GM10266 (cell line): ENCODE results near the gene HDDC3.
"Not testable (repeated sequence)": the region's sequence is repeated elsewhere in the genome, so short reads cannot be mapped to it uniquely, and the experiment has no call there.

Experiments
- DNase-seq: peaks from one replicate; pipeline ENCODE4 v3.0.0; 2012; ENCODE audit errors: extremely low spot score
- CTCF ChIP-seq: IDR thresholded peaks from 2 replicates; pipeline ENCODE4 v1.5.1; 2012; ENCODE audit warnings: mild to moderate bottlenecking, low read depth; ENCODE audit not compliant: control insufficient read depth, insufficient read depth; ENCODE audit errors: missing control alignments

HDDC3 gene

DNA sequence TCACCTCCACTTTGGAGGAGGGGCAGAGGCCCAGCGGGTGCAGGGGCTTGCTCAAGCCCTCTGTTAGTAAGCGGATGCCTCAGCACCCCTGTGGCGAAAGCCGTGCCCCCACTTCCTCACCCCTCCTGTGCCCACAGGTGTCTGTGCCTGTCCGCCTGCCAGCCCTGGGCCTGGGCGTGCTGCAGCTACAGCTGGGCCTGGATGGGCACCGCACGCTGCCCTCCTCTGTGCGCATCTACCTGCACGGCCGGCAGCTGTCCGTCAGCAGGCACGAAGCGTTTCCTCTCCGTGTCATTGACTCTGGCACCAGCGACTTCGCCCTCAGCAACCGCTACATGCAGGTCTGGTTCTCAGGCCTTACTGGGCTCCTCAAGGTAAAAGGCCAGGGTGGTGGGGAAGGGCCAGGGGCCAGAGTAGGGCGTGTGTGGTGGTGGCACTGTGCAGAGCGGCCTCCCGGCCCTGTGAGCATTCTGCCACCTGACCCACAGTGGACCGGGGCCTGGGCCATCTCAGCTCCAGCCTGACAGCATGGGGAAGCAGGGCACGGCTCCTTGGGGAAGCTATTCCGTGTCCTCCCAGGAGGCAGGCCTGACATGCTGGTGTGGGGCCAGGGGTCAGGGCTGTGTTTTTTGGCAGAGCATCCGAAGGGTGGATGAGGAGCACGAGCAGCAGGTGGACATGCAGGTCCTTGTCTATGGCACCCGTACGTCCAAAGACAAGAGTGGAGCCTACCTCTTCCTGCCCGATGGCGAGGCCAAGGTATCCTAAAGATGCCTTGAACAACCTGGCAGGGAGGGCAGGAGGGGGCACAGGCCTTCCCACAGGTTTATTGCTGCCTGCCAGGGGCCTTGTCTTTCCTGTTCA is 20.2 kb downstream of the HDDC3 start:
- no peak for TF ChIP-seq CTCF
- DNase-seq, result no peak

DNA sequence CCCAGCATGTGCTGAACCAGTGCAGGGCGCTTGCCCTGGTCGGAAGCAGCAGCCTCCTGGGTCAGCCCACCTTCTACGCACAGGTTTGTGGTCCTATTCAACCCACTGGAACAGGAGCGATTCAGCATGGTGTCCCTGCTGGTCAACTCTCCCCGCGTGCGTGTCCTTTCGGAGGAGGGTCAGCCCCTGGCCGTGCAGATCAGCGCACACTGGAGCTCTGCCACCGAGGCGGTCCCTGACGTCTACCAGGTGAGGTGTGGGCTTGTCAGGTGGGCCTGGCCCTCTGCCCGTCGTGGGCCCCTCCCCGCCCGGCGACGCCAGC is 21.1 kb downstream of the HDDC3 start:
- no peak for DNase-seq
- no peak for TF ChIP-seq CTCF

DNA sequence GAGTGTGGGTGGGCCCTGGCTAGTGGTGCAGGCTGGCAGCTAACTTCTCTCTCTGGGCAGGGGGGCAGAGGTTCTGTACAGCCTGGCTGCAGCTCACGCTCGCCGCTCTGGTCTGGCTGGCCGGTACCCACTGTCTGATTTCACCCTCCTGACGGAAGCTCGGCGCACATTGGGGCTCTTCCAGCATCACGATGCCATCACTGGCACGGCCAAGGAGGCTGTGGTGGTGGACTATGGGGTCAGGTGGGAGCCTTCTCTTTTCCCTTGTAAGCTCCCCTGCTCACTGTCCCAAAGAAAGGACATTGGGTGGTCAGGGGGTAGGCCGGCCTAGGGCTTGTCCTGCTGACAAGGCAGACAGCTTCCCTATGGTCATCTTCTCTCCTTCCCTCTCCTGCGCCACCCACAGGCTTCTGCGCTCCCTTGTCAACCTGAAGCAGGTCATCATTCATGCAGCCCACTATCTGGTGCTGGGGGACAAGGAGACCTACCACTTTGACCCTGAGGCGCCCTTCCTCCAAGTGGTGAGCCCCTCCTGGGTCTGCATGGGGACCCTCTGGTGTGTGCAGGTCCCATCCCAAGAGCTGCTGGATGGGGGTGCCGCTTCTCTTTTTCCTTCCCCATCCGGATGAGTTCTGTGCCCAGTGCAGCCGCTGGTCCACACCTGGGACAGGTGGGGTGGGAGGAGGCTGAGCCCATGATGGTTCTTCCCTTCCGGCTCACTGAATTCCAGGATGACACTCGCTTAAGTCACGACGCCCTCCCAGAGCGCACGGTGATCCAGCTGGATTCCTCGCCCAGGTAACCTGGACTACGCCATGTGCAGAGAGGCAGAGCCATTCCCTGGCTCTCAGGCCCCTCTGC is 21.7 kb downstream of the HDDC3 start:
- no peak for TF ChIP-seq CTCF
- no peak for DNase-seq

DNA sequence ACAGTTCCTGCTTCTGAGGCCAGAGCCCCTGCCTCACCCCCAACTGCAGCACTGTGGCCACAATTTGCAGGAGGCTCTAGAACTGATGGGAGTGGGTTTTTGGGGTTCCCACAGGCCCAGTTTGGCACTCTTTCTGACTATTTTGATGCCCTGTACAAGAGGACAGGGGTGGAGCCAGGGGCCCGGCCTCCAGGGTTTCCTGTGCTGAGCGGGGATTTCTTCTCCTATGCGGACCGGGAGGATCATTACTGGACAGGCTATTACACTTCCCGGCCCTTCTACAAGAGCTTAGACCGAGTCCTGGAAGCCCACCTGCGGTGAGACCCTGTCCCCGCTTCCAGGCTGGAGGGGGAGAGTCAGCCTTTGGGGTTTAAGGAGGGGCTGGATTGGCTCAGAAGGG is 22.4 kb downstream of the HDDC3 start:
- DNase-seq, result no peak
- TF ChIP-seq CTCF, result no peak

DNA sequence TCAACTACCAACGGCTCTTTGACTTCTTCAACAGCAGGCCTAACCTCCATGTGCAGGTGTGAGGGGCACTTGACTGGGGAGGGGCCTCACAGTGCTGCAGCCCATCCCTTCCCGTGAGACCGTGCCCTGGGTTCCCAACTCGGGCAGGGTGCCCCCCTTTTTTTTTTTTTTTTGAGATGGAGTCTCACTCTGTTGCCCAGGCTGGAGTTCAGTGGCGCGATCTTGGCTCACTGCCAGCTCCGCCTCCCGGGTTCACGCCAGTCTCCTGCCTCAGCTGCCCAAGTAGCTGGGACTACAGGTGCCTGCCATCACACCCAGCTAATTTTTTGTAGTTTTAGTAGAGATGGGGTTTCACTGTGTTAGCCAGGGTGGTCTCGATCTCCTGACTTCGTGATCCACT is 22.9 kb downstream of the HDDC3 start:
- not testable (repeated sequence) for DNase-seq

GRCh38 chr15:90907838-90908507 is 24.4 kb downstream of the HDDC3 start:
- no peak for DNase-seq
- TF ChIP-seq CTCF, result no peak

GRCh38 chr15:90907051-90907660 is 25.2 kb downstream of the HDDC3 start:
- TF ChIP-seq CTCF, result no peak
- DNase-seq, result no peak
